GM18498 (cell line): ENCODE results near the gene WNT3A.

Experiments
- ATAC-seq: cut with Tn5 transposase; IDR thresholded peaks from one replicate; pipeline ENCODE4 v1.9.1; 2021; ENCODE audit warnings: mild to moderate bottlenecking, moderate library complexity; ENCODE audit not compliant: unreplicated experiment

Gene WNT3A

DNA sequence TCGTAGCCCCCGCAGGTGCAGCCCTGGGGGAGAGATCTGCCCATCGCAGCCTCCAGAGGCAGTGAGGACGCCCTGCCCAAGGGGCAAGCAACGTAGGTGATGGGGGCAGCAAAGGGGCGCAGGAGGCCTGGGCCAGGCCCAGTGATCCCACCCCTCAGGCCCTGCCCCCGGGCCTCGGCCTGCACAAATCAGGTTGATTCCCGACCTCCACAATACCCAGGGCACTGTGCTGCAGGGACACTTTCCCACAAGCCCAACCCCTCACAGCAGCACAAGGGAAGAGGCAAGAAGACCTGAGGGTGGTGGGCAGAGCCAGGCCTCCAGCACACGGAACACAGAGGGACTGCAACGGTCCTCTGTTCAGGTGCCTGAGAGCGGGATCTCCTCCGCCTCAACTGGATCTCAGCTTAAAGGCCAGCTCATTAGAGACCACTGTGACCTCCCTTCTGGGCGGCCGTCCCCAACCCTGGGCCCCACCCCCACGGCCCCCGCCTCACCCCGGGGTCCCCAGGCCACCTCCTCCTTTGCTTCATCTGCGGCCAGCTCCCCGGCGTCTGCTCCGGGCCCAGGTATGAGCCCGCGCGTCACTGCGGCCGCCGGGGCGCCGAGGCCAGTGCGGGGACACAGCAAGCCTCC lies 74.9 kb downstream of the WNT3A start:
- ATAC-seq: peak; percentile 29

DNA sequence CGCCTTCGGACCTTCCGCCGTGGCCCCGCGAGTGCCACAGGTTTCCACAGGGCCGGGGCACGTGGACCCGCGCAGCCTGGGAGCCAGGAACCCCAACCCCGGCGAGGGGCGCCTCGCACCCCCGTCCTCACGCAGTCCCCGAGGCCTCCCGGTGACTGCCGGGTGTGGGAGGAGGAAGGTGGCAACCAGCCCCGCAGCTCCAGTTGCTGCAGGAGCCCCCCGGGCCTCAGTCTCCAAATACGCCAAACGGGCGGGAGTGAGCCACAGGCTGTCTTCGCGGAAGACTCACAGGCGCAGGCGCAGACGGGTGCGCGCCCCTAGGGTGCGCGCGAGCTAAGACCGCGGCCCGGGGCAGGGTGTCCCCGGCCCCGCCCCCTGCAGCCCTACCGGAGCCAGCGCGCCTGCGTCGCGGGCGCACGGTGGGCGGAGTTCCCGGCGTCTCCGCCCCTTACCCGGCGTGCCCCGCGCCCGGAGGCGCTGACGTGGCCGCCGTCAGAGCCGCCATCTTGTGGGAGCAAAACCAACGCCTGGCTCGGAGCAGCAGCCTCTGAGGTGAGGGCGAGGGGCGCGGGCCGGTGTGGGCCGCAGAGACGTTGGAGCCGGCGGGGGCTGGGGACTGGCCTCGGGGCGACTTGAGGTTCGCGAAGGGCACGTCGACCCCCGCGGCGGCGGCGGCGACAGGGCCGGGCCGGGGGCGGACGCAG lies 75.6 kb downstream of the WNT3A start, which contains the start of gene ARF1:
Gene ARF1, plus strand, starts transcription at position 495 of the 704 bp plus-strand sequence. CDS start 14,407 bp downstream, outside the sequence.
- peak; percentile 75 for ATAC-seq

DNA sequence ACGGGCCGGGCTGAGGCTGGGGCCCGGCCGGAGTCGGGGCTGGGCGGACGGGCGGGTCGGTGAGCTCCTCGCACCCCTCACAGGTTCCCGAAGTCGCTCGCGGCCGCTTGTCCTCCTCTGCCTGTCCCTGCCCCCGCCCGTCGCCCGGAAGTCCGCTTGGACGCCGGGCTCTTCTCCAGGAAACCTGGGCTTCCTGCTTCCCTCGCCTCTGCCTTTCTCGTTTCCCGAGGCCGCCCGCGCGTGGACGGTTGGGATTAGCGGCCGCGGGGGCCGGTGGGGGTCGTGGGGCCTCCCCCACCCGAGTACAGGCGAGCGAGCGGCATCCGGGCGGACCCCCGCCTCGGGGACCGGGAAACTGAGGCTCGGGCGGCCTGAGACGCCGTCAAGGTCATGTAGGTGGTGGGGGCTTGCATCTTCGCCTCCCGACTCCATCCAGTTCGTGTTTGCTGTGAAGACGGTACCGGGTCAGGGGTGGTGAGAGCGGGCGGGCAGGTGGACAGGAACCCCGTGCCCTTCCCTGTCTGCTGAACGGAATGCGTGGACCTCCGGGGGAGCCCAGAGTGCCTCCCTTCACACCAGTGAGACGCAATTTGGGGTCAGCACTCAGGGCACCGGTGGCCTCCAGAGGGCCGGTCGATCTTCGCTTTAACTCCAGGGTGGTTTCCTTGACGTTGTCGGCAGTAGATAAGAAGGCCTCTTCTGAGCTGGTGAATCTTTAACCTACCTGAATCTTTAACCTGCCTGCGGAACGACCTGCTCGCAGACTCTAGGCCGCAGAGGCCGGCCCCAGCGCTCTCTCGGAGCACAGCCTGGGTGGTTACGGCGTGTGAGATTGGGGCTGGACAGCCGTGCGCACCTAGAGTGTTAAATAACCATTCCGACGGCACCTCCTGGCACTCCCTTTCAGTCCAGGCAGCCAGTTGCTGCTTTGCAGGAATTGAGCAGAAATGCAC lies 76.4 kb downstream of the WNT3A start:
- peak; percentile 24 for ATAC-seq

DNA sequence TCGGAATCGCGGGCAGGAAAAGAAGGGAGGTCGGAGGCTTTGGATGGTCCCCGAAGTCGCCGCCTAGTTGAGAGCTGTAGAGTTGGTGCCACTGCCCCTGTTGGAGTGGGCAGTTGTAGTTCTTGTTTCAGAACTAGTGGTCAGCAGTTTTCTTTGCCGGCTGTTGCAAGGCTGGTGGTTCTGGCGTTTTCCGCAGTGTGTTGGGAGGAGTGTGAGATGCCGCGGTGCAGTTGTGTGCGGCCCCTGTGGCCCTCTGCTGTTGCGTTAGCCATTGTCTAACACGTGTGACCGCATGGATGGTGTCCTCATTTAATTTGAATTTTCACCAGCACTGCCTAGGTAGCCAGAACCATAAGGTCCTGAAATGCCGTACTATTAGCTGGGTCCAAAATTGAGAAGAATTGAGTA lies 77.1 kb downstream of the WNT3A start:
- ATAC-seq: no peak

DNA sequence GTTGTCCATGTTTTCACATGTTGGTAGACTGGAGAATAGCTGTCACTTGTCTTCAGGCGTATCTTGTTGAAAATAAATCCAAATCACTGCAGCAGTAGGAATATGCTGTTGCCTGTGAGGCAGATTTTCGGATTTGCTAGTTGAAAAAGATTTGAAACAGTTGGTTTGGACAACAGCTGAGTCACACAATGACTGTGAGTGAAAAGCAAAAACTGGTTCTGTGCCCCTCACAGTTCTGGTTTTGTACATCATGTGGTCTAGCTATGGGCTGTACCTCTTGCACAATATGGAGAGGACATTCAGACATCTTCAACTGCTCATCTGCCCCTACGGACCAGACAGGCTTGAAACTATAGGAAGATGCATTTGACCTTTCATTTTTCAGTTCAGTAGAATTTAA lies 77.5 kb downstream of the WNT3A start:
- ATAC-seq: no peak

DNA sequence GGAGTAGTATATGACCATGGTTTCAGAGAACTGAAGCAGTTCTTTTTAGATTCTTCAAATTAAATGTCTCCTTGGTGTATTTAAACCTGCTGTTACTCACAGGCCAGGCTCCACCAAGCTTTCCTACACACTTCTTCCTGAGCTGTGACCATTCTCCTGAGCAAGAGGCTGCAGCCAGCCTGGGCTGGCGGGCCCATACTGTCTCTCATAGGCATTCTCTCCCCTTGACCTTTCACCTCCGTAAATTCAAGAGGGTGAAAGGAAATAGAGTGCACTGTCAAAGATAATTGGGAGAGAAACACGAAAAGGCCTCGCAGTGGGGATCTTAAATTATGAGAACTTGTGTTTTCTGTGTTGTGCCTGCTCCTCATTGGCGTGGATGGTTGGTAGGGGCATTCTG lies 78.0 kb downstream of the WNT3A start:
- no peak for ATAC-seq

DNA sequence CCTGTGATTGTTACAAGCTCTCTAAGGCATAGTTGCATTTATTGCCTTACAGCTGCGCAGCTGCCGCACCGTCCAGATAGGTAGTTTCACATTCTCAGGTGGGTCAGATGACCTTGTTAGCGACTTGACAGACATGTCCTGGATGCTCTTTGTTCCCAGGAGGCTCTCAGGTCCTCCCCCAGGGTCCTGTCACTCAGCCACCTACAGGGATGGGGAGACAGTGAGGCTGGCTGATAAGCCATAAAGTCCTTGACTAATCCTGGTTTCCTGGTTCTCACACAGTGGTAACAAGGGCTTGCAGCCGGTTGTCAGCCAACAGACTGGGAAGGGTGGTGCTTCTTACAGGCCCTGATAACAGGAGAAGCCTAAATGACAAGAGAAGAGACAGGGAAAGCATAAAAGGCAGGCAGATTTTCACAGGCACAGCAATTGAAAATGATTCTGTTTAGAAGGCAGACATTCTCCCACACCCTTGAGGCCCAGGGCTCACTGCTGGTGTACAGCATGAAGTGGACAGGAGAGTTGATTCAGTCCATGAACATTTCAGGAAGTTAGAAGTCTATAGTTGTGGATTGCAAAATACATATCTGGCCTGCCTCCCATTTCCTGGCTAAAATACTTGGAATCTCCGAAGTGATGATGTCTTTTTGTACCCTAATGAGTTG lies 78.6 kb downstream of the WNT3A start:
- ATAC-seq: no peak

DNA sequence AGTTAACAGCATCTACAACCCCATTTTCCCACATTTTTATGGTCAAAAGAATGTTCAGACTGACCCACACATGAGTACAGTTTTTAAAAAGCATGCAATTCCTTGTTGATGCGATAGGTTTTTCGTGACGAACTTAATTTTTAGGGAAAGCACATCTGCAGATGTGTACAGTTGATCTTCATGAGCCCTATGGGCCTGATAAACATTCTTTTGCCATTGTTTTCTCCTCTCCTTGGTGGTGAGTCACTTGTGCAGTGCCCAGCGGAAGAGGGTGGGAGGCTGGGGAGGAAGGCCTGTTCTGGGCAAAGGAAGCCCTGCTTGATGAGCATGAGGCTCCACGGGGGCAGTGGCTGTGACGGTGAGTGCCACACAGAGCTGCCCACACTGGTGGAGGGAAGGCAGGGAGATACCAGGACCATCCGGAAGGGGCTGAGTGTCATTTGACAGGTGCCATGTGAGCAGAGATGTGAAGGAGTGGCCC lies 81.0 kb downstream of the WNT3A start:
- ATAC-seq: no peak

DNA sequence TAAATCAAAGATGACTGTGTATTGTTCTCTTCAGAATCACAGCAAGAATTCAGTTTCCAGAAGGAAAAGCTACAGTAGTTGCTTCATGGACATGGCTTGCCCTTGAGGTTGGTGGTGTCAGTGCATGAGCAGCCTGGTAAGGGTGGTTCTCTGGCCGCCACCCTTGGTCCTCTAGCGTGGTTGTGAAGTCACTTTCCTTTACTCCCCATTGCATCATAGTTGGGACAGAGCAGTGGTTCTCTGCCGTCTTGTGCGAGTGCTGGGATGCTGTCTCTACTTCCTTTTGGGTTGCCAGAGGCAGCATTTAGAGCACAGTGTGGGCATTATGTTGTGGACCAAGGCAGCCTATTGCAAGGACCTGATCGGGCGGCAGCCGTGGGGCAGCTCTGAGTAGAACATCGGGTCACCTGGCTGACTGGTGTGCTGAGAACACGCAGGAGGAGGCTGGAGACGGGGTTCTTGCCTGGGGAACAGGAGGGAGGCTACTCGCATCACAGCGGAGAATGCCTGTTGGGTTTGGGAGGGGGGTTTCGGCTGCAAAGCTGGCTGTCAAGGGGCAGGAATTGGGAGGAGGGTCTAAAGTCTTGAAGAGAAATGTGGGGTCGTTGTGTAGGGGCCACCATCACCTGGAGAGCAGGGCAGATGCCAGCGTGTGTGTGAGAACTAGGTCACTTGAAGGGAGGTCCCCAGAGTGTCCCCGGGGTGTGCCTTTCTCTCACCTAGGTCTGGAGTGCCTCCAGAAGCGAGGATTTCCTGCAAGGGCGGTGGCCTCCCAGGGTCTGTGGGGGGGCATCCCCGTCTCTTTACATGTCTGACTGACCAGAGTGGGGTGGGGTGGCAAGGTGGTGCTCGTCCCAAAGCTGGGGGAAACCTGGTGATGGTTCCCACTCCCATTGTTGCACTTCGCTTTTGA lies 82.0 kb downstream of the WNT3A start:
- no peak for ATAC-seq

DNA sequence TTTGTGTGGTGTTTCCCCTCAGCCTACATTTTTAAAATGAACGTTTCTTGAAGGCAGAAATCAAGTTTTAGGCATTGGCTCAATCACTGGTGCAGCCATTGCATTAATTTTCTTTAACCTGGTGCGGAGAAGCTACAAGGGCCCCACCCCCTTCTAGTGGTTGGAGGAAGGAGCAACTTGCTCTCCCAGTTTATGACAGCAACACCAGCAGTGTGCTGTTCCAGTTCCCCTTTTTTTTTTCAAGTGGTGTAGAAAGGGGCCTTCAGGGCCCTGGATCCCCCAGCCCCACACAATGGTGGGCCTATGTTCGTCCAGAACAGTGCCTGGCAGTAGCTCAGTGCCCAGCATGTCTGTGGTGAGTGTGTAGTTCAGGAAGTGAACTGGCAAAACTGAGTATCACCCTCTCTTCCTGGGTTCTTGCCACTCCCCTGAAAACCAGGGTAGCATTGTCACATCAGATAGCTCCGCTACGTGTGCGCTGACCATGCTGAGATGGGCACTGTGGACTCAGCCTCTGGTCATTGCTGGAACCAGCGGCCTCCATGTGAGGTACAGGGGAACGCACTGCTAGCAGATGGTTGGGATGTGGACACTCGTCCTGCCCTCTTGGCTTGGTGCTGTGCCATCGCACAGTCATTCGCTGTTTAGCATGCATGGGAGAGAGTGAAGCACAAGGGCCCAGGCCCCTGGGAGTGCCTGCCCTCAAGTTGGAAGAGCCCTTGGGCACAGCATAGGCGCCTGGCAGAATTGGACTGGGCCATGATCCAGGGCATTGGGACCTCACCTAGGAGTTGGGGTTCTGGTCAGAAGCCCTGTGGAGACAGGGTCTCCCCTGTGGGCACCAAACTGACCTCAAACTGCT lies 83.0 kb downstream of the WNT3A start:
- ATAC-seq: no peak

DNA sequence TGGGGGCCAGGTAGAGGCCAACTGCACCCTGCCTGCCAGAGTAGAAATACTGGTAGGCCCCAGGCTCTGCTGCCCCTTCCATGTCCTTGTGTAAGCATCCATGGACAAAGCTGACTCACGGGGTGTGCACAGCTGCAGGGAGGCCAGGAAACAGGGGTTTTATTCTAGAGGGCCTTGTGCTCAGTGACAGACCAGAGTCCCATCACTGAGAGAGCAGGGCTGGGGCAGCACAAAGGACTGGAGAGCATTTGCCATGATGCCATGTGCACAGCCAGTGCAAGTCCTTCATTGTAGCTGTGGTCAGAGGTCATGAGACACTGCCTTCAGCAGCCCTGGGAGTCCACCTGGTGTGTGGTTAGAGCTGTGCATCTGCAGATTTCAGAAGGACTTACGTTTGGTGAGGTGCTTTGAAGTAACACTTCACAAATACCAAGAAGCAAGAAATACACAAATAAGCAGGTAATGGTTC lies 83.8 kb downstream of the WNT3A start:
- no peak for ATAC-seq

DNA sequence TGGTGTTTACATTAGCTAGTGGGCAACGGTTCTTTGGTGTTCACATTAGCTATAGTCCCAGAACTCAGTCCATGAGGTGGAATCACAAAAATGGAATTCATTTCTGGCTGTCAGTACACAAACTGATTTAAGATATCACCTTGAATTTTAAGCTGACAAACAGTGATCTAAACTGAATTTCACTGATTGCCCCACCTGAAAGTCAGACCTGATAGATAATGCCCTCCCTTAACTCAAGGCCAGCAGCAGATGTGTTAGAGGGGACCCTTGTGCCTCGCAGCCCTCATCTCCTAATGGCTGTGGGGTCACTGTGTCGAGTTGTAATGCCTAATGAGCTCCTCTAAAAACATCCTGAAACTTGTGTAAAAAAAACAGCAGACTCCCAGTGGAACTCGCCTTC lies 84.3 kb downstream of the WNT3A start:
- ATAC-seq: no peak

DNA sequence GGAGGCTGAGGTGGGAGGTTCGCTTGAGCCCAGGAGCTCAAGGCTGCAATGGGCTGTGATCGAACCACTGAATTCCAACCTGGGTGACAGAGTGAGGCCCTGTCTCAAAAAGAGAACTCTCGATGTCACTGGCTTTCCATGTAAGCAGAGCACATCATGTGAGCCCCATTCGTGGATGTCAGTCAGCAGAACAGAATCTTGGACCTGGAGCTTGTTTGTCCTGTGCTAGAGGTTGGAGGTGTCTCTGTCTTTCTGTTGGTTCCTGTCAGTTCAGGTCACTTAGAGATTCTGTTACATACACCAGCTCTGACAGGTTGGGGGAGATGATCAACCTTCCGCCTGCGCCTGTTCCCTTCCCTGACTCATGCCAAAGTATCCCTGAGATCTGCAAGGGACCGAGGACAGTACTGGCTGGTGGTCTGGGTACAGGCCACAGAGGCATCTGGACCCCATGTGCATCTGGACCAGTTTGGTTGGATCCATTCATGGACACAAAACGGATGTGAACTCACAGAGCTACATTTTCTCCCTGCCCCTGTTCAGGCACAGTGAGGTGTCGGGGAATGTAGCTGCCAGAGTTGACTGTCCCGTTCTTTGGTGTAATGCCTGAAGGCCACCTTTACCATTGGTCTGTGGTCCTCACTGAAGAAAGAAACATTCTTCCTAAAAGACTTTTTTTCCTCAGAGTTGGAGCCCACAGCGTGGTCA lies 85.7 kb downstream of the WNT3A start:
- ATAC-seq: no peak

DNA sequence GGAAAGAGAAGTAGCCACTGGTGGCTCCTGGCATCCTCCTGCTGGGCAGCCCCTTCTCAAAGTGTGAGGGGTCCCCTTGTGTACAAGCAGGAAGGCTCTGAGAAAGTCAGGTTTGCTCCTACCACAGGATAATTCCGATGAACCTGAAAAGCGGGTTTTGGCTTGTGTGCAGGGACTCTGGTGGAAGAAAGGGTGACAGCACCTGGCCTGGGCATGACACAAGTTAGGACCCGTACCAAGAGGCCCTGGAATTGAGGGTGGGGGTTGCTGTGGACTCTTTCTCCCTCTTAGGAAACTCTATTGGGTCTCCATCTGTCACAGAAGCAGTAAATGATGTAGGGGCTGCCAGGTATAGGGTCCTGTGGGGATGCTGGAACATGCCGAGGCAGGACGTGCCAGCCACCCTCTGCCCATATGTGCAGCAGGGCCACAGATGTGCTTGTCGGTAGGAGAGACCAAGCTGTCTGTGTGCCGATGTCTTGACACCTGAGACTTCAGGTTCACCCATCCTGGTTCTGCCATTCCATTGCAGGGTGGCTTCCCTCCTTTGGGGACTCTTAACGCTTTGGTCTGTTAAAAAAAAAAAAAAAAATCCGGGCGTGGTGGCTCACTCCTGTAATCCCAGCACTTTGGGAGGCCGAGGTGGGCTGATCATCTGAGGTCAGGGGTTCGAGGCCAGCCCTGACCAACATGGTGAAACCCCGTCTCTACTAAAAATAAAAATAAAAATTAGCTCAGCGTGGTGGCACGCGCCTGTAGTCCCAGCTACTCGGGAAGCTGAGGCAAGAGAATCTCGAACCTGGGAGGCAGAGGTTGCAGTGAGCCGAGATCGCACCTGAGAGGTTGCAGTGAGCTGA lies 86.5 kb downstream of the WNT3A start:
- ATAC-seq: no peak

DNA sequence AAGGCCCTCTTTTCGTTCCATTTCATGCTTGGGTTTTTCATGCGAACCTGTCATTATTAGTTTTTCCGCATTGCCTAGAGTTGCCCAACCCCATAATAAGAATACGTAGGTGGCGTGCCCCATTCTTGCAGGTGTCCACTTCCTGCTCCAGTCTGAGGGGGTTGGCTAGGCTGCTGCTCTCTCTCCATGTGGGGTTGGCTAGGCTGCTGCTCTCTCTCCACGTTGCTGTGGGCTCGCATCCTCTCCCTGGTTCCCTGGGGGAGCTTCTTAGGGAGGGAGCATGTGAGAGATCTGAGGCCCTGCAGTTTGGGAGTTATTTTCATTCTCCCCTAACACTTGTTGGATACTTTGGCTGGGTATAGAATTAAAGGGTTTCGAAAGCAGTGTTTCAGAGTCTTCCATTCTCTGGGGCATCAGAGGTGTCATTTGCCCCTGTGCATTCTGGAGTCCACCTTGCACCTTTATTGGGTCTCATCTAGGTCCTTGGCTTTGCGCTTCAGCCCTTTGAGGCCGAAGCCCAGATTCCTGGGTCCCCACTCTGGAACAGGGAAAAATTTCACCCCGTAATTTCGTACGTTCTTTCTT lies 87.7 kb downstream of the WNT3A start:
- no peak for ATAC-seq

DNA sequence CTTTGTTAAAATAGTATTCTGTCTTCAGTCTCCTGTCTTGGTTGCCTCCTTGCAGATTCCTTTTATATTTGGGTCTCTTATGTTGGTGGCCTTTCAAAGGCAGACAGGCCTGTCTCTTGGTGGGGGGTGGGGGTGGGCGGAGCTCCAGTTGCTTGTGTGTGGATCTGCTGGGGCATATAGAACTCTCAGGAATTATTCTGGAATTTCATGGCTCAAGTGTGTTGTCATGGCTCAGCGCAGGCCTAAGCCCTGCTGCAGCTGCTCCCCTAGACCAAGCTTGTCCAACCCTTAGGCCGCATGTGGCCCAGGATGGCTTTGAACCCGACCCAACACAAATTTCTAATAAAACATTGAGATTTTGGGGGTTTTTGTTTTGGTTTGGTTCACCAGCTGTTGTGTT lies 88.4 kb downstream of the WNT3A start:
- ATAC-seq: no peak

DNA sequence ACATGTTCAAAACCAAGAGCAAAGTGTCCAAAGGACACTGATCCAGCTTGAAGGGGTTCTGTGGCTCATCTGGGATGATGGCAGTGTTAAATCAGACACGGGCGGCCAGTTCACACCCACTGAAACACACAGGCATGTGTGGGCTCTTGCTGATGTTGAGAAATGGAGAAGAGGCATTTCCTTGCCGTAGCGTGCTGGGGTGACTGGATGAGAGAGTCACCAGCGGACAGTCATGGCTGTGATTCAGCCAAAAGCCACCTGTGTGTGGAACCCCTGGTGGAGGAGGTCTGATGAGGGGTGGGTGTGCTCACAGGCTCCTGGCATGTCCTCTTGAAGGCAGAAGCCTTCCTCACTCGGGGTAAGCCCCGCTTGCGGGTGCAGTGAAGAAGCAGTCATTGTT lies 89.1 kb downstream of the WNT3A start:
- no peak for ATAC-seq
